ENCODE results near the gene PCGF2. TPM values are rescaled to one million over a fixed set of nuclear protein-coding genes. Genes with fewer than 3 reads are reported as not detected.
A peak's percentile ranks its signal among the peaks of the same experiment; 100 is the strongest.

Gene PCGF2
- total and polyA plus RNA-seq, 9 of the 15 experiments (the other 6 are each of a cell fraction or from before 2014, with no cell fraction given), result 1.3 to 33.4 (median 7.0) TPM

DNA sequence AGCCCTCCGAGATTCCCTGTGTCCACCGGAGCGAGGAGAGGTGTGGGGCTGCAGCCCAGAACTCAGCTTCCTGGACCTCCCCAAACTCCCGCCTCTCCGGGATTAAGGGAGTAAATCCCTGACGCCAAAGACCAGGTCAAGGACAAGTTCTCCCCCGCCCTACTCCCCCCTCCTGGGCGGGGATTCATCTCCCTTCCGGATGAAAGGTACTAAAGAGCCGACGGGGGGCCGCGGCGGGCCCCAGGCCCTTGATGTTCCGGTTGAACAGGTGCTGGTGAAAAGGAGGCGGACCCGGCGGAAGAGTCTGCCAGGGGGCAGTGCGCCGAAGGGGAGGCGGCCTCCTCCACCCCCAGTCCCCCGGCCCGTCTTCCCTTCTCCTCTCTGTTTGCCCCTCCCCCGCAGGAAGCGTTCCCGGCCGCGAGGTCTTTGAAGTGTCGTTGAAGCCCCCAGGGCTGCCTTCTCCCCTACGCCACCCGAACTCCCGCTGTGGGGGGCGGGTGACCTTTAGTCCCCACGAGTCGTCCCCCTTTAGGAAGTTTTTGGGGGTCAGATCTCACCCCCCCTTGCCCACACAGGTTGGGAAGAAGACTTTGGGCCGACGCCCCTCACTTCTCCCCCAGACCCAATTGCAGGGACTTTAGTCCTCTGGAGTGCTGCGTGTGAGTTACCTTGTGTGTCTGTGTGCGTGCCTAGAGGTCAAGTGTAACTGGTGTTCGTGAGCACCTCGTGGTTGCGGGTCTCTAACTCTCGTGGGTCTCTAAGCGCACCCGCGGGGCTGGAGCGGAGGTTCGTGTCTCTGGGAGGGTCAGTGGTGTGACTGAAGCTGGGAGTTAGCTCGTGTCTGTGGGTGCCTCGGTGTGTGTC is 44.2 kb downstream of the PCGF2 start (continued):
- TF ChIP-seq, protein P1, sequence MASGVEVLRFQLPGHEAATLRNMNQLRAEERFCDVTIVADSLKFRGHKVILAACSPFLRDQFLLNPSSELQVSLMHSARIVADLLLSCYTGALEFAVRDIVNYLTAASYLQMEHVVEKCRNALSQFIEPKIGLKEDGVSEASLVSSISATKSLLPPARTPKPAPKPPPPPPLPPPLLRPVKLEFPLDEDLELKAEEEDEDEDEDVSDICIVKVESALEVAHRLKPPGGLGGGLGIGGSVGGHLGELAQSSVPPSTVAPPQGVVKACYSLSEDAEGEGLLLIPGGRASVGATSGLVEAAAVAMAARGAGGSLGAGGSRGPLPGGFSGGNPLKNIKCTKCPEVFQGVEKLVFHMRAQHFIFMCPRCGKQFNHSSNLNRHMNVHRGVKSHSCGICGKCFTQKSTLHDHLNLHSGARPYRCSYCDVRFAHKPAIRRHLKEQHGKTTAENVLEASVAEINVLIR (CRISPR knock-in tag; IDR thresholded peaks at IDR 0.05), result no peak
- TF ChIP-seq, protein P2, sequence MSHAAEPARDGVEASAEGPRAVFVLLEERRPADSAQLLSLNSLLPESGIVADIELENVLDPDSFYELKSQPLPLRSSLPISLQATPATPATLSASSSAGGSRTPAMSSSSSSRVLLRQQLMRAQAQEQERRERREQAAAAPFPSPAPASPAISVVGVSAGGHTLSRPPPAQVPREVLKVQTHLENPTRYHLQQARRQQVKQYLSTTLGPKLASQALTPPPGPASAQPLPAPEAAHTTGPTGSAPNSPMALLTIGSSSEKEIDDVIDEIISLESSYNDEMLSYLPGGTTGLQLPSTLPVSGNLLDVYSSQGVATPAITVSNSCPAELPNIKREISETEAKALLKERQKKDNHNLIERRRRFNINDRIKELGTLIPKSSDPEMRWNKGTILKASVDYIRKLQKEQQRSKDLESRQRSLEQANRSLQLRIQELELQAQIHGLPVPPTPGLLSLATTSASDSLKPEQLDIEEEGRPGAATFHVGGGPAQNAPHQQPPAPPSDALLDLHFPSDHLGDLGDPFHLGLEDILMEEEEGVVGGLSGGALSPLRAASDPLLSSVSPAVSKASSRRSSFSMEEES (CRISPR knock-in tag; IDR thresholded peaks at IDR 0.05), result no peak
- 0 out of 2 replicates have a peak, but pooled peaks have one; percentile 13 for TF ChIP-seq PML (IDR thresholded peaks at IDR 0.05; ENCODE audit: low read length)
- TF ChIP-seq ZC3H4 (CRISPR knock-in tag; IDR thresholded peaks at IDR 0.05; ENCODE audit: borderline replicate concordance), result no peak; the same call in 1 of the 2 replicates
- TF ChIP-seq, protein P3, sequence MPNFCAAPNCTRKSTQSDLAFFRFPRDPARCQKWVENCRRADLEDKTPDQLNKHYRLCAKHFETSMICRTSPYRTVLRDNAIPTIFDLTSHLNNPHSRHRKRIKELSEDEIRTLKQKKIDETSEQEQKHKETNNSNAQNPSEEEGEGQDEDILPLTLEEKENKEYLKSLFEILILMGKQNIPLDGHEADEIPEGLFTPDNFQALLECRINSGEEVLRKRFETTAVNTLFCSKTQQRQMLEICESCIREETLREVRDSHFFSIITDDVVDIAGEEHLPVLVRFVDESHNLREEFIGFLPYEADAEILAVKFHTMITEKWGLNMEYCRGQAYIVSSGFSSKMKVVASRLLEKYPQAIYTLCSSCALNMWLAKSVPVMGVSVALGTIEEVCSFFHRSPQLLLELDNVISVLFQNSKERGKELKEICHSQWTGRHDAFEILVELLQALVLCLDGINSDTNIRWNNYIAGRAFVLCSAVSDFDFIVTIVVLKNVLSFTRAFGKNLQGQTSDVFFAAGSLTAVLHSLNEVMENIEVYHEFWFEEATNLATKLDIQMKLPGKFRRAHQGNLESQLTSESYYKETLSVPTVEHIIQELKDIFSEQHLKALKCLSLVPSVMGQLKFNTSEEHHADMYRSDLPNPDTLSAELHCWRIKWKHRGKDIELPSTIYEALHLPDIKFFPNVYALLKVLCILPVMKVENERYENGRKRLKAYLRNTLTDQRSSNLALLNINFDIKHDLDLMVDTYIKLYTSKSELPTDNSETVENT (CRISPR knock-in tag; IDR thresholded peaks at IDR 0.05), result no peak
- TF ChIP-seq, protein P4, sequence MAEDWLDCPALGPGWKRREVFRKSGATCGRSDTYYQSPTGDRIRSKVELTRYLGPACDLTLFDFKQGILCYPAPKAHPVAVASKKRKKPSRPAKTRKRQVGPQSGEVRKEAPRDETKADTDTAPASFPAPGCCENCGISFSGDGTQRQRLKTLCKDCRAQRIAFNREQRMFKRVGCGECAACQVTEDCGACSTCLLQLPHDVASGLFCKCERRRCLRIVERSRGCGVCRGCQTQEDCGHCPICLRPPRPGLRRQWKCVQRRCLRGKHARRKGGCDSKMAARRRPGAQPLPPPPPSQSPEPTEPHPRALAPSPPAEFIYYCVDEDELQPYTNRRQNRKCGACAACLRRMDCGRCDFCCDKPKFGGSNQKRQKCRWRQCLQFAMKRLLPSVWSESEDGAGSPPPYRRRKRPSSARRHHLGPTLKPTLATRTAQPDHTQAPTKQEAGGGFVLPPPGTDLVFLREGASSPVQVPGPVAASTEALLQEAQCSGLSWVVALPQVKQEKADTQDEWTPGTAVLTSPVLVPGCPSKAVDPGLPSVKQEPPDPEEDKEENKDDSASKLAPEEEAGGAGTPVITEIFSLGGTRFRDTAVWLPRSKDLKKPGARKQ (CRISPR knock-in tag; IDR thresholded peaks at IDR 0.05), result no peak
- TF ChIP-seq ZNF583 (CRISPR knock-in tag; IDR thresholded peaks at IDR 0.05), result no peak
- no peak for TF ChIP-seq ZNF507 (tag; conservative IDR thresholded peaks at IDR 0.05)
- no peak for TF ChIP-seq ZNF717 (CRISPR knock-in tag; IDR thresholded peaks at IDR 0.05)
- TF ChIP-seq, protein P5, sequence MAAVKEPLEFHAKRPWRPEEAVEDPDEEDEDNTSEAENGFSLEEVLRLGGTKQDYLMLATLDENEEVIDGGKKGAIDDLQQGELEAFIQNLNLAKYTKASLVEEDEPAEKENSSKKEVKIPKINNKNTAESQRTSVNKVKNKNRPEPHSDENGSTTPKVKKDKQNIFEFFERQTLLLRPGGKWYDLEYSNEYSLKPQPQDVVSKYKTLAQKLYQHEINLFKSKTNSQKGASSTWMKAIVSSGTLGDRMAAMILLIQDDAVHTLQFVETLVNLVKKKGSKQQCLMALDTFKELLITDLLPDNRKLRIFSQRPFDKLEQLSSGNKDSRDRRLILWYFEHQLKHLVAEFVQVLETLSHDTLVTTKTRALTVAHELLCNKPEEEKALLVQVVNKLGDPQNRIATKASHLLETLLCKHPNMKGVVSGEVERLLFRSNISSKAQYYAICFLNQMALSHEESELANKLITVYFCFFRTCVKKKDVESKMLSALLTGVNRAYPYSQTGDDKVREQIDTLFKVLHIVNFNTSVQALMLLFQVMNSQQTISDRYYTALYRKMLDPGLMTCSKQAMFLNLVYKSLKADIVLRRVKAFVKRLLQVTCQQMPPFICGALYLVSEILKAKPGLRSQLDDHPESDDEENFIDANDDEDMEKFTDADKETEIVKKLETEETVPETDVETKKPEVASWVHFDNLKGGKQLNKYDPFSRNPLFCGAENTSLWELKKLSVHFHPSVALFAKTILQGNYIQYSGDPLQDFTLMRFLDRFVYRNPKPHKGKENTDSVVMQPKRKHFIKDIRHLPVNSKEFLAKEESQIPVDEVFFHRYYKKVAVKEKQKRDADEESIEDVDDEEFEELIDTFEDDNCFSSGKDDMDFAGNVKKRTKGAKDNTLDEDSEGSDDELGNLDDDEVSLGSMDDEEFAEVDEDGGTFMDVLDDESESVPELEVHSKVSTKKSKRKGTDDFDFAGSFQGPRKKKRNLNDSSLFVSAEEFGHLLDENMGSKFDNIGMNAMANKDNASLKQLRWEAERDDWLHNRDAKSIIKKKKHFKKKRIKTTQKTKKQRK (IDR thresholded peaks at IDR 0.05; ENCODE audit: borderline replicate concordance, low read depth, low read length), result no peak
- TF ChIP-seq, protein P6, sequence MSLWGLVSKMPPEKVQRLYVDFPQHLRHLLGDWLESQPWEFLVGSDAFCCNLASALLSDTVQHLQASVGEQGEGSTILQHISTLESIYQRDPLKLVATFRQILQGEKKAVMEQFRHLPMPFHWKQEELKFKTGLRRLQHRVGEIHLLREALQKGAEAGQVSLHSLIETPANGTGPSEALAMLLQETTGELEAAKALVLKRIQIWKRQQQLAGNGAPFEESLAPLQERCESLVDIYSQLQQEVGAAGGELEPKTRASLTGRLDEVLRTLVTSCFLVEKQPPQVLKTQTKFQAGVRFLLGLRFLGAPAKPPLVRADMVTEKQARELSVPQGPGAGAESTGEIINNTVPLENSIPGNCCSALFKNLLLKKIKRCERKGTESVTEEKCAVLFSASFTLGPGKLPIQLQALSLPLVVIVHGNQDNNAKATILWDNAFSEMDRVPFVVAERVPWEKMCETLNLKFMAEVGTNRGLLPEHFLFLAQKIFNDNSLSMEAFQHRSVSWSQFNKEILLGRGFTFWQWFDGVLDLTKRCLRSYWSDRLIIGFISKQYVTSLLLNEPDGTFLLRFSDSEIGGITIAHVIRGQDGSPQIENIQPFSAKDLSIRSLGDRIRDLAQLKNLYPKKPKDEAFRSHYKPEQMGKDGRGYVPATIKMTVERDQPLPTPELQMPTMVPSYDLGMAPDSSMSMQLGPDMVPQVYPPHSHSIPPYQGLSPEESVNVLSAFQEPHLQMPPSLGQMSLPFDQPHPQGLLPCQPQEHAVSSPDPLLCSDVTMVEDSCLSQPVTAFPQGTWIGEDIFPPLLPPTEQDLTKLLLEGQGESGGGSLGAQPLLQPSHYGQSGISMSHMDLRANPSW (CRISPR knock-in tag; IDR thresholded peaks at IDR 0.05), result no peak
- peak; percentile 62; the same call in 1 of the 2 replicates for TF ChIP-seq ADNP (tag; IDR thresholded peaks at IDR 0.05)
- TF ChIP-seq ZNF589 (CRISPR knock-in tag; IDR thresholded peaks at IDR 0.05; ENCODE audit: low read depth), result 0 out of 2 replicates have a peak, but pooled peaks have one; percentile 37

Measured in K562 (cell line).